ENCODE results near the gene HRH3. TPM values are rescaled to one million over a fixed set of nuclear protein-coding genes. Genes with fewer than 3 reads are reported as not detected.

HRH3 gene
- total RNA-seq, 1 donor from 2014 or later = 0.52 TPM

DNA sequence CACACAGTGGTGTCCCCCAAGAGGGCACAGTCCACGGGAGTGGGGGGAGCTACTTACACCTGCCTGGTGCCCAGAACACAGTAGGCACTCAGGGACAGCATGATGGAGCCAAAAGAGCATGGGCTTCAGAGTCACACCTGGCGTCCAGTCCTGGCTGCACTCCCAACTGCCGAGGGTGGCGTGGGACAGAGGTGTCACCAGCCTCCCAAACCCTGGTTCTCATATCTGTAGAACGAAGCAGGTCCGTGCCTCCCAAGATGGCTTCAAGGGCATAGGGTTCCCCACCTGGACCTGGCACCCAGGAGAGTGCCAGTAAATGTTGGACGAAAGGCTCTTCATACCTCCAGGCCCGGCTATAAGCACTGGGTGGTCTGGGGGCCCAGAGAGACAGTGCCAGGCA is 8.9 kb downstream of the HRH3 start:
- peaks cover 44 to 62% (median 46%) of the 10 kb centered on the region in 3 donors for H3K27me3 ChIP-seq (ENCODE audit: control insufficient read depth in 3 of 3, insufficient read depth in 3 of 3, low read length in 3 of 3)
- H3K9me3 ChIP-seq (ENCODE audit: control insufficient read depth in 3 of 3, low read length in 3 of 3) = no peaks in the 10 kb centered on the region

GRCh38 chr20:62210496-62210855 is 9.6 kb downstream of the HRH3 start:
- peaks cover 0 to 7% (median 3%) of the 10 kb centered on the region in 3 donors for H3K36me3 ChIP-seq (ENCODE audit: control insufficient read depth in 3 of 3, insufficient read depth in 3 of 3, low read length in 3 of 3)
- H3K4me3 ChIP-seq (ENCODE audit: low read length in 3 of 3) = no peak overlapping the region
- no peak overlapping the region for H3K9ac ChIP-seq (ENCODE audit: low read depth in 1 of 3, low read length in 3 of 3)
- peaks cover 16 to 27% (median 18%) of the 10 kb centered on the region in 3 donors for H3K4me1 ChIP-seq (ENCODE audit: control insufficient read depth in 3 of 3, insufficient read depth in 3 of 3, low read length in 3 of 3)
- H3K27me3 ChIP-seq (ENCODE audit: control insufficient read depth in 3 of 3, insufficient read depth in 3 of 3, low read length in 3 of 3) = peaks cover 38 to 56% (median 39%) of the 10 kb centered on the region in 3 donors
- no peak overlapping the region for H3K27ac ChIP-seq (ENCODE audit: low read depth, low read length)
- no peaks in the 10 kb centered on the region for H3K9me3 ChIP-seq (ENCODE audit: control insufficient read depth in 3 of 3, low read length in 3 of 3)

More for the DNA sequence above, 8.9 kb downstream of the HRH3 start:
- Histone ChIP-seq H3K36me3 (ENCODE audit: control insufficient read depth in 3 of 3, insufficient read depth in 3 of 3, low read length in 3 of 3) (peaks cover 0 to 7% (median 3%) of the 10 kb centered on the region in 3 donors), H3K4me1 (ENCODE audit: control insufficient read depth in 3 of 3, insufficient read depth in 3 of 3, low read length in 3 of 3) (peaks cover 16 to 27% (median 18%) of the 10 kb centered on the region in 3 donors), H3K27ac (ENCODE audit: low read depth, low read length) (no peak overlapping the region), H3K4me3 (ENCODE audit: low read length in 3 of 3) (no peak overlapping the region), H3K9ac (ENCODE audit: low read depth in 1 of 3, low read length in 3 of 3) (no peak overlapping the region)

- H3K9ac ChIP-seq (ENCODE audit: low read depth in 1 of 3, low read length in 3 of 3) = no peak overlapping the region
- peaks cover 16 to 27% (median 18%) of the 10 kb centered on the region in 3 donors for H3K4me1 ChIP-seq (ENCODE audit: control insufficient read depth in 3 of 3, insufficient read depth in 3 of 3, low read length in 3 of 3)
- H3K36me3 ChIP-seq (ENCODE audit: control insufficient read depth in 3 of 3, insufficient read depth in 3 of 3, low read length in 3 of 3) = peaks cover 0 to 7% (median 3%) of the 10 kb centered on the region in 3 donors
- H3K27me3 ChIP-seq (ENCODE audit: control insufficient read depth in 3 of 3, insufficient read depth in 3 of 3, low read length in 3 of 3) = peaks cover 33 to 51% (median 34%) of the 10 kb centered on the region in 3 donors
- H3K9me3 ChIP-seq (ENCODE audit: control insufficient read depth in 3 of 3, low read length in 3 of 3) = no peaks in the 10 kb centered on the region
- no peak overlapping the region for H3K4me3 ChIP-seq (ENCODE audit: low read length in 3 of 3)
- no peak overlapping the region for H3K27ac ChIP-seq (ENCODE audit: low read depth, low read length)
Measured at GRCh38 chr20:62209850-62210495, 10.1 kb downstream of the HRH3 start.

- H3K4me3 ChIP-seq (ENCODE audit: low read length in 3 of 3) = no peak overlapping the region
- no peak overlapping the region for H3K27ac ChIP-seq (ENCODE audit: low read depth, low read length)
- no peaks in the 10 kb centered on the region for H3K9me3 ChIP-seq (ENCODE audit: control insufficient read depth in 3 of 3, low read length in 3 of 3)
- H3K36me3 ChIP-seq (ENCODE audit: control insufficient read depth in 3 of 3, insufficient read depth in 3 of 3, low read length in 3 of 3) = peaks cover 0 to 7% (median 3%) of the 10 kb centered on the region in 3 donors
- H3K27me3 ChIP-seq (ENCODE audit: control insufficient read depth in 3 of 3, insufficient read depth in 3 of 3, low read length in 3 of 3) = peaks cover 25 to 42% (median 30%) of the 10 kb centered on the region in 3 donors
- H3K4me1 ChIP-seq (ENCODE audit: control insufficient read depth in 3 of 3, insufficient read depth in 3 of 3, low read length in 3 of 3) = peaks cover 16 to 27% (median 18%) of the 10 kb centered on the region in 3 donors
- peak overlapping the region in 1 of 3 donors; percentile 16 for H3K9ac ChIP-seq (ENCODE audit: low read depth in 1 of 3, low read length in 3 of 3)
Measured at GRCh38 chr20:62208795-62209755, 11.0 kb downstream of the HRH3 start.

DNA sequence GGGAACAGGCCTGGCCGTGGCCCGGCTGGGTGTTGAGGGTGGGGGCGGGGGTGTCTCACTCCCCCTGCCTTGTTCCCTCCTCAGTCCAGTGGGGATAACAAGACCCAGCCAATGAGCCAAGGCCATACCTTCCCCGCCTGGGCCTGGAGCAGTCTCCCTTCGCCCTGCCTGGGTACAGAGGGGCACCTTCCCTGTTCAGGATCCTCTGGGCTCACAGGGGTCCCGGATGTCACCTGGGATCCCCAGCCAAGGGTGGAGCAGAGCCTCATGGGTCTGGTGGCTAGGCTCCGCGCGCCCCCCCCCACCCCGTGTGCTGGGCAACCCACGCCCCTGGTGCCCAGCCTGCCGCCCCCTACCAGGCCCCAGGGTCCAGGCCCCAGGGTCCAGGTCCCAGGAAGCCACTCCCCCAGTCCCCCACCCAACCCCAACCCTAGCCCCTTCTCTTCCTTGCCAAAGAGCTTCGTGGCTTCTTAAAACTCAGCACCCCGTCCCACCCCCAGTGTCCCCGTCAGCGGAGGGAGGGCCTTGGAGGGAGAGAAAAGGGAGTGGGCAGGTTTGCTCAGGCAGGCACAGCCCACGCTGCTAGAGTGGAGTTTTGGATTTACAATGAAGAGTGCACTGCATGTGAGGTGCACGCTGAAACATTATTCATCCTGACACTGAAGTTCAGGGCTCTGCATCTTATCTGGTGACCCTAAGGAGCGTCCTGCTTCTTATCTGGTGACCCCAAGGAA is 11.8 kb downstream of the HRH3 start:
- Histone ChIP-seq H3K27me3 (ENCODE audit: control insufficient read depth in 3 of 3, insufficient read depth in 3 of 3, low read length in 3 of 3) (peaks cover 20 to 38% (median 25%) of the 10 kb centered on the region in 3 donors), H3K4me3 (ENCODE audit: low read length in 3 of 3) (no peak overlapping the region), H3K36me3 (ENCODE audit: control insufficient read depth in 3 of 3, insufficient read depth in 3 of 3, low read length in 3 of 3) (peaks cover 0 to 12% (median 4%) of the 10 kb centered on the region in 3 donors), H3K4me1 (ENCODE audit: control insufficient read depth in 3 of 3, insufficient read depth in 3 of 3, low read length in 3 of 3) (peaks cover 16 to 27% (median 18%) of the 10 kb centered on the region in 3 donors), H3K27ac (ENCODE audit: low read depth, low read length) (no peak overlapping the region), H3K9ac (ENCODE audit: low read depth in 1 of 3, low read length in 3 of 3) (peak overlapping the region in 1 of 3 donors; percentile 16), H3K9me3 (ENCODE audit: control insufficient read depth in 3 of 3, low read length in 3 of 3) (no peaks in the 10 kb centered on the region)

GRCh38 chr20:62206388-62206775 is 13.7 kb downstream of the HRH3 start:
- Histone ChIP-seq H3K9me3 (ENCODE audit: control insufficient read depth in 3 of 3, low read length in 3 of 3) (no peaks in the 10 kb centered on the region), H3K27me3 (ENCODE audit: control insufficient read depth in 3 of 3, insufficient read depth in 3 of 3, low read length in 3 of 3) (peaks cover 16 to 28% (median 18%) of the 10 kb centered on the region in 3 donors), H3K27ac (ENCODE audit: low read depth, low read length) (no peak overlapping the region), H3K36me3 (ENCODE audit: control insufficient read depth in 3 of 3, insufficient read depth in 3 of 3, low read length in 3 of 3) (peaks cover 7 to 25% (median 18%) of the 10 kb centered on the region in 3 donors), H3K4me3 (ENCODE audit: low read length in 3 of 3) (no peak overlapping the region), H3K9ac (ENCODE audit: low read depth in 1 of 3, low read length in 3 of 3) (no peak overlapping the region), H3K4me1 (ENCODE audit: control insufficient read depth in 3 of 3, insufficient read depth in 3 of 3, low read length in 3 of 3) (peaks cover 16 to 27% (median 18%) of the 10 kb centered on the region in 3 donors)

DNA sequence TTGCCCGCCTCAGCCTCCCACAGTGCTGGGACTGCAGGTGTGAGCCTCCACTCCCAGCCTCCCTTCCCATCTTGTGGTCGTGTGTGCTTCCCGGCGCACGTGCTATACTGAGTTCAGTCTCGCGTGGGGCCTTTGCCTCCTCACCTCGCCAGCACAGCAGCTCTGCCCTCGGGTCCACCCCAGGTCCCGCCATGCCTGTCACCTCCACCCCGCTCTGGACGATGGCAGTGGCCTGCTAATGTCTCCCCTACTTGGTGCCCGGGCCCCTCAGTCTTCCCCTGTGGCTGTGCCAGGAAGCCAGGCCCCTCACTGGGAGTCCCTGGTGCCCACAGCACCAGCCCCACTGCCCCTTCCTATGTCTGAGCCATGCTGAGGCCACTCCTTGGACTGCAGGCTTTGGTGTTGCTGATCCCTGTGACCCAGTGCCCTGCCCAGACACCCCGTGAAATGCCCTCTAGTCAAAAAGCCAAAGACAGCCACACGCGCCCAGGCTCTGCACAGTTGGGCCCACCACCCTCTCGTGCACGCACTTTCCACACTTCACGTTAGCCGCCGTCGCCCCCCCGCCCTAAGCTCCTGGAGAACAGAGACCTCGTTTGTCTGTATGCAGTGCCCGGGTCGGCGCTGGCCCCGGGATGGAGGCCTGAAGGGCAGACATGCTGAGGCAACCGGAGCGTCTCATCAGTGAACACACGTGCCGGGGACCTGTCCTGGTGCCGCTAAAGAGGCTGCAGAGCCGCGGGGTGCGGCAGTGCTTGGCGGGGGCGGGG is 14.3 kb downstream of the HRH3 start:
- no peak overlapping the region for H3K27ac ChIP-seq (ENCODE audit: low read depth, low read length)
- no peak overlapping the region for H3K4me3 ChIP-seq (ENCODE audit: low read length in 3 of 3)
- peaks cover 16 to 27% (median 18%) of the 10 kb centered on the region in 3 donors for H3K4me1 ChIP-seq (ENCODE audit: control insufficient read depth in 3 of 3, insufficient read depth in 3 of 3, low read length in 3 of 3)
- peaks cover 12 to 31% (median 23%) of the 10 kb centered on the region in 3 donors for H3K36me3 ChIP-seq (ENCODE audit: control insufficient read depth in 3 of 3, insufficient read depth in 3 of 3, low read length in 3 of 3)
- H3K9ac ChIP-seq (ENCODE audit: low read depth in 1 of 3, low read length in 3 of 3) = no peak overlapping the region
- no peaks in the 10 kb centered on the region for H3K9me3 ChIP-seq (ENCODE audit: control insufficient read depth in 3 of 3, low read length in 3 of 3)
- H3K27me3 ChIP-seq (ENCODE audit: control insufficient read depth in 3 of 3, insufficient read depth in 3 of 3, low read length in 3 of 3) = peaks cover 13 to 22% (median 16%) of the 10 kb centered on the region in 3 donors

DNA sequence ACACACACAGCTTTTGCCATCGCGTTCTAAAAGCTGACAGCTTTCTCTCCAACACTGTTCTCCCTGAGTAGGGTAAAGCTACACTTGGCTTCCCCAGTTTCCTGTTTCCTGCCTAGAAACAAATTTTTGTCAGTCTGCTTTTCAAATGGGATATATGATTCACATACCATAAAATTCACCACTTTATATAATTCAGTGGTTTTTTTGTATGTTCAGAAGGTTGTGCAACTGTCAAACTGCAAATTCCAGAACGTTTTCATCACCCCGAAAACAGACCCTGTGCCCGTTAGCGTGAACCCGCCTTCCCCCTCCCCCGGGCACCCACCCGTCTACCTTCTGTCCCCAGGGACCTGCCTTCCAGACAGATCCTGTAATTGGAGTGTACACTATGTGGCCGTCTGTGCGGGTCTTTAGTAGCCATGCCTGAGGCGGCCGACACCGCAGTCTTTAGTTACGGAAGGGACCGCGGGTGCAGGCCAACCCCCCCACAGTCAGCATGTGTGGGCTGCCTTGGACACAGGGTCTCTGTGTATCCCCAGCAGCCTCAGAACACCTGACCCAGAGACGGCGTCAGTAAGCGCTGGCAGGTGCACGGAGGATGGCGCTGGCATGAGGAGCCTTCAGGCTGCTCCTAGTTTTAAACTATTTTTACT is 16.6 kb downstream of the HRH3 start:
- Histone ChIP-seq H3K4me3 (ENCODE audit: low read length in 3 of 3) (no peak overlapping the region), H3K36me3 (ENCODE audit: control insufficient read depth in 3 of 3, insufficient read depth in 3 of 3, low read length in 3 of 3) (peaks cover 25 to 49% (median 39%) of the 10 kb centered on the region in 3 donors), H3K27me3 (ENCODE audit: control insufficient read depth in 3 of 3, insufficient read depth in 3 of 3, low read length in 3 of 3) (no peaks in the 10 kb centered on the region), H3K27ac (ENCODE audit: low read depth, low read length) (no peak overlapping the region), H3K4me1 (ENCODE audit: control insufficient read depth in 3 of 3, insufficient read depth in 3 of 3, low read length in 3 of 3) (peaks cover under 1 to 11% (median 3%) of the 10 kb centered on the region in 3 donors), H3K9ac (ENCODE audit: low read depth in 1 of 3, low read length in 3 of 3) (no peak overlapping the region), H3K9me3 (ENCODE audit: control insufficient read depth in 3 of 3, low read length in 3 of 3) (no peaks in the 10 kb centered on the region)

Measured in skeletal muscle tissue (tissue), 4 donors.